SU-DHL-6 (cell line): Measurements from ENCODE around the gene EHD4.

Source experiments
- H2AFZ ChIP-seq: fragments of 200-600 bp; sonication (generic); 2 replicates; pipeline ENCODE4 v1.6.1; 2014; ENCODE audit warnings: low read depth, mild to moderate bottlenecking, moderate library complexity, mixed read lengths, antibody characterized with exemption, low read length; ENCODE audit not compliant: severe bottlenecking
- H3F3A ChIP-seq: fragments of 200-600 bp; shearing (Covaris generic); 2 replicates; pipeline ENCODE4 v1.6.0; 2016; ENCODE audit warnings: antibody characterized with exemption, mild to moderate bottlenecking; ENCODE audit not compliant: insufficient read depth
- H3K27ac ChIP-seq: fragments of 200-600 bp; sonication (generic); 2 replicates; pipeline ENCODE4 v1.5.1; 2016; ENCODE audit warnings: low read depth, mild to moderate bottlenecking, low read length, moderate library complexity, mixed read lengths
- H3K27me3 ChIP-seq: fragments of 200-600 bp; sonication (generic), shearing (Covaris generic); 2 replicates; pipeline ENCODE4 v1.6.0; 2014; ENCODE audit warnings: mild to moderate bottlenecking, low read length
- H3K36me3 ChIP-seq: fragments of 200-600 bp; sonication (generic); 2 replicates; pipeline ENCODE4 v1.6.1; 2014; ENCODE audit warnings: mild to moderate bottlenecking, low read length, mixed read lengths
- H3K4me2 ChIP-seq: fragments of 300-600, 200-600 bp; shearing (Covaris generic), sonication (generic); 2 replicates; pipeline ENCODE4 v1.6.0; 2014; ENCODE audit warnings: low read length, low read depth, mild to moderate bottlenecking; ENCODE audit not compliant: poor library complexity, severe bottlenecking
- H3K4me3 ChIP-seq: fragments of 200-600 bp; sonication (generic); 2 replicates; pipeline ENCODE4 v1.5.1; 2014; ENCODE audit warnings: antibody characterized with exemption, low read length, mild to moderate bottlenecking, mixed read lengths; ENCODE audit not compliant: insufficient read depth, poor library complexity, severe bottlenecking
- H3K79me2 ChIP-seq: fragments of 200-600 bp; sonication (generic); 2 replicates; pipeline ENCODE4 v1.6.1; 2014; ENCODE audit warnings: mild to moderate bottlenecking, low read length, moderate library complexity; ENCODE audit not compliant: insufficient read depth
- H3K9ac ChIP-seq: fragments of 200-600 bp; sonication (generic); 2 replicates; pipeline ENCODE4 v1.7.0; 2014; ENCODE audit warnings: mild to moderate bottlenecking, low read length
- H3K9me2 ChIP-seq: fragments of 200-600 bp; sonication (generic); replicated peaks from 2 replicates; pipeline ENCODE4 v1.6.1; 2014; ENCODE audit warnings: low read length; ENCODE audit not compliant: insufficient read depth
- H3K9me3 ChIP-seq: fragments of 200-600 bp; sonication (generic); 2 replicates; pipeline ENCODE4 v1.6.1; 2014; ENCODE audit warnings: low read length, mixed read lengths; ENCODE audit not compliant: insufficient read depth
- H4K20me1 ChIP-seq: fragments of 200-600 bp; sonication (generic); 2 replicates; pipeline ENCODE4 v1.6.1; 2014; ENCODE audit warnings: low read depth, mild to moderate bottlenecking, antibody characterized with exemption, low read length, moderate library complexity, mixed read lengths
- EZH2phosphoT487 ChIP-seq: fragments of 200-600 bp; sonication (generic), shearing (Covaris generic); conservative IDR thresholded peaks from 2 replicates; pipeline ENCODE4 v1.6.1; 2018; ENCODE audit warnings: mild to moderate bottlenecking, antibody characterized with exemption, low read length, moderate library complexity, mixed read lengths
- TF ChIP-seq, protein P1 (sequence below): fragments of 200-600 bp; sonication (generic); IDR thresholded peaks from one replicate; pipeline ENCODE4 v1.5.1; 2017; ENCODE audit warnings: antibody characterized with exemption, mild to moderate bottlenecking, low read length, moderate library complexity; ENCODE audit not compliant: insufficient read depth, poor library complexity, severe bottlenecking

Gene EHD4

DNA sequence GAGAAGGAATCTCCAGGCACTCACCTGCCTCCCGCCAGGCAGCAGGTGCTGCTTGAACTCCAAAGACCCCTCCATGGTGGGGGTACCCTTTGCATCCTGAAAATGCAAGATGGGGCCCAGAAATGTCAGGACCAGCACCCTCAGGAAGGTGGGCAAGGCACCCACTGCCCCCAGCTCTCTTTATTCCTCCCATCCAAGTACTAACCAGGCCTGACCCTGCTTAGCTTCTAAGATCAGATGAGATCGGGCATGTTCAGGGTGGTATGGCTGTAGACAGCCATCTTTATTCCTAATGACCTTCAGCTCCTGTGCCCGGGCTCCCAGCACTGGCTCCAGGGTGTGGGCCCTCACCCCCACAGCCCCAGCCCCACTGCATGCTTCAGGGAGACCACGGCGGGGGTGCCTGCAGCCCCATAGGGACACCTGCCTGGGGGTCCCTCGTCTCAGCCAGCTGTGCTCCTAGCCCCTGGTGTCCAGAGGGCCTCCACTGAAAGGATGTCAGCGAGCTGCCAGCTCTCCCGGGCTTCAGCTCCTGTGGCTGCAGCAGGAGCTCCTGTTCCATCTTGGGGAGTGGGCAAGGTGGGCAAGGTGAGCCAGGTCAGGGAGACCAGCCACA is 120.5 kb downstream of the EHD4 start:
- H3K9me2 ChIP-seq, result no peaks in the 10 kb centered on the region
- H3K4me3 ChIP-seq, result no peak overlapping the region
- no peaks in the 10 kb centered on the region for H3K9me3 ChIP-seq
- no peak overlapping the region for H3K9ac ChIP-seq
- H3K79me2 ChIP-seq, result no peaks in the 10 kb centered on the region
- no peak overlapping the region for H3K27ac ChIP-seq
- H2AFZ ChIP-seq, result no peak overlapping the region
- H3F3A ChIP-seq, result no peaks in the 10 kb centered on the region
- no peaks in the 10 kb centered on the region for H3K36me3 ChIP-seq
- no peaks in the 10 kb centered on the region for H3K27me3 ChIP-seq
- H4K20me1 ChIP-seq, result no peaks in the 10 kb centered on the region
- TF ChIP-seq, protein P1, sequence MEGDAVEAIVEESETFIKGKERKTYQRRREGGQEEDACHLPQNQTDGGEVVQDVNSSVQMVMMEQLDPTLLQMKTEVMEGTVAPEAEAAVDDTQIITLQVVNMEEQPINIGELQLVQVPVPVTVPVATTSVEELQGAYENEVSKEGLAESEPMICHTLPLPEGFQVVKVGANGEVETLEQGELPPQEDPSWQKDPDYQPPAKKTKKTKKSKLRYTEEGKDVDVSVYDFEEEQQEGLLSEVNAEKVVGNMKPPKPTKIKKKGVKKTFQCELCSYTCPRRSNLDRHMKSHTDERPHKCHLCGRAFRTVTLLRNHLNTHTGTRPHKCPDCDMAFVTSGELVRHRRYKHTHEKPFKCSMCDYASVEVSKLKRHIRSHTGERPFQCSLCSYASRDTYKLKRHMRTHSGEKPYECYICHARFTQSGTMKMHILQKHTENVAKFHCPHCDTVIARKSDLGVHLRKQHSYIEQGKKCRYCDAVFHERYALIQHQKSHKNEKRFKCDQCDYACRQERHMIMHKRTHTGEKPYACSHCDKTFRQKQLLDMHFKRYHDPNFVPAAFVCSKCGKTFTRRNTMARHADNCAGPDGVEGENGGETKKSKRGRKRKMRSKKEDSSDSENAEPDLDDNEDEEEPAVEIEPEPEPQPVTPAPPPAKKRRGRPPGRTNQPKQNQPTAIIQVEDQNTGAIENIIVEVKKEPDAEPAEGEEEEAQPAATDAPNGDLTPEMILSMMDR, result no peak
- TF ChIP-seq EZH2phosphoT487, result no peak
- H3K4me2 ChIP-seq, result no peak overlapping the region

DNA sequence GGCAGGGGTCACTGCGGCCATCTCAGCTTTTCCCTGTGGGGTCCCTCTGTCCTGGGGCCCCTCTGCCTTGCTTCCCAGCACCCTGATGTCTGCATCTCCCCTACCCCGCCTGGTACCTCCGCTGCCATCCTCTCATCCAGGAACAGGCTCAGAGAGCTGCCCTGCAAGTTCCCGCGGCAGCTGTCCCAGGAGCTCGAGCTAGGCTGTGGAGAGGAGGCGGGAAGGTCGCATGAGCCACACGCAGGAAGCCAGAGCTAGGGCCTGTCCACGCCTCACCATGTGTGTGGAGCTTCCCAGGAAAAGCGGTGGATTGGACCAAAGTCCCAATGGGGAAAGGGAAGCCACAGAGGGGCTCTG is 121.2 kb downstream of the EHD4 start:
- Histone ChIP-seq H3K27me3 (no peaks in the 10 kb centered on the region), H3K9me3 (no peaks in the 10 kb centered on the region), H3K9ac (no peak overlapping the region), H3K27ac (no peak overlapping the region), H3F3A (no peaks in the 10 kb centered on the region), H3K4me3 (no peak overlapping the region), H3K9me2 (no peaks in the 10 kb centered on the region), H3K79me2 (no peaks in the 10 kb centered on the region), H3K4me2 (no peak overlapping the region), H2AFZ (no peak overlapping the region), H3K36me3 (no peaks in the 10 kb centered on the region), H4K20me1 (no peaks in the 10 kb centered on the region)
- no peak for TF ChIP-seq EZH2phosphoT487
- TF ChIP-seq, protein P1, result no peak

DNA sequence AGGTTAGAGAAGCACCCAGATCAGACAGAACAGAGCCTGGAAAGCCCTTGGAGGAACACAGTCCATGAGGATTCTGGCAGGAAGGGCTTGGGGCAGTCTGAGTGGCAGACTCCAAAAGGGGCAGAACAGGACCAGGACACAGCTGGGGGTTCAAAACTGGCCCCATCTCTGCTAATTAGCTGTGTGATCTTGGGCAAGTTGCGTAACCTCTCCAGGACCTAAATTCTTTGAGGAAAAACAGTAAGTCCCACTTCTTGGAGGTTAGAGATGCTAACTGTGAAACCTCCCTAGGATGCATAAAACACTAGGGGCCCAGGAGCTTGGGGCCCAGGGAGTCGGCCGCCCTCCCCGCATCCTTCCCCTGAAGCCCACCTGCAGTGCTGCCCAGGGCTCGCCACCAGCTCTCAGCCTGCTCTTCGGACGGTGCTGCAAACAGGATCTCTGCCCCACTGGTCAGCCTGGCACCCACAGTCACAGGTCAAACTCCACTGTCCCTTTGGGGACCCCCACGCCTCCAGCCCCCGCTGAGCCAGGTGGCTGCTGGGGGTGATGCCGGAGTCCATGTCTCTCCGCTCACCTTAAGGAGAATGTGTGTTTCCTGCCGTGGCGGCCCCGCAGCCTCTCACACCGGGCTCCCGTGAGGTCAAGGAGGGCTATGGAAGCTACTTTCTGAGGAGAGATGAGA is 121.7 kb downstream of the EHD4 start:
- H3K27me3 ChIP-seq, result no peaks in the 10 kb centered on the region
- no peak overlapping the region for H3K4me3 ChIP-seq
- no peak overlapping the region for H2AFZ ChIP-seq
- H3K79me2 ChIP-seq, result no peaks in the 10 kb centered on the region
- H3K9ac ChIP-seq, result no peak overlapping the region
- H3K9me3 ChIP-seq, result no peaks in the 10 kb centered on the region
- H3K4me2 ChIP-seq, result no peak overlapping the region
- no peaks in the 10 kb centered on the region for H4K20me1 ChIP-seq
- no peak overlapping the region for H3K27ac ChIP-seq
- no peaks in the 10 kb centered on the region for H3K36me3 ChIP-seq
- TF ChIP-seq EZH2phosphoT487, result no peak
- TF ChIP-seq, protein P1, result no peak
- no peaks in the 10 kb centered on the region for H3K9me2 ChIP-seq
- no peaks in the 10 kb centered on the region for H3F3A ChIP-seq
